Naive thymus-derived CD4-positive, alpha-beta T cell (primary cell): ENCODE results near the gene DPEP1. TPM values are rescaled to one million over a fixed set of nuclear protein-coding genes. Genes with fewer than 3 reads are reported as not detected.
A peak's percentile ranks its signal among the peaks of the same experiment; 100 is the strongest.

Source experiments
- ATAC-seq: fragments of 150-1000 bp; cut with Tn5 transposase; 2 replicates; pipeline ENCODE4 v1.10.0; 2021; ENCODE audit warnings: mild to moderate bottlenecking, moderate library complexity
- CTCF ChIA-PET: fragments of 350-600 bp; sonication (Branson Sonifier 250); formaldehyde crosslinking; loops from one replicate; lab custom pipeline; 2021; ENCODE audit warnings: antibody characterized with exemption; lab: Charles Lee
- POLR2A ChIA-PET: fragments of 350-600 bp; sonication (Branson Sonifier 250); formaldehyde crosslinking; loops from one replicate; lab custom pipeline; 2021; ENCODE audit warnings: antibody characterized with exemption, inconsistent platforms; lab: Charles Lee
- DNase-seq, 9 donors: peaks; one replicate each; pipeline versions ENCODE4 v3.0.0 to v3.0.0-alpha.2; 2020 to 2022; ENCODE audit warnings: mixed read lengths in 1 of 9
- H3K27ac ChIP-seq: one replicate; pipeline ENCODE4 v1.7.0; 2013; ENCODE audit warnings: mild to moderate bottlenecking, low read depth, low read length, moderate library complexity
- H3K27me3 ChIP-seq, 2 donors: one replicate each; pipeline ENCODE4 v1.7.0; 2013; ENCODE audit warnings: low read length in 2 of 2, mild to moderate bottlenecking in 2 of 2, moderate library complexity in 2 of 2; ENCODE audit not compliant: control insufficient read depth in 2 of 2, insufficient read depth in 2 of 2
- H3K36me3 ChIP-seq, 3 experiments: 1 replicate in 2 of 3; 2 replicates in 1 of 3; pipeline ENCODE4 v1.7.0; 2013; ENCODE audit warnings: low read length in 3 of 3, mild to moderate bottlenecking in 3 of 3, moderate library complexity in 1 of 3; ENCODE audit not compliant: insufficient read depth in 3 of 3, control insufficient read depth in 2 of 3
- H3K4me1 ChIP-seq, 2 donors: one replicate each; pipeline ENCODE4 v1.7.0; 2013; ENCODE audit warnings: low read length in 2 of 2, mild to moderate bottlenecking in 2 of 2, moderate library complexity in 1 of 2; ENCODE audit not compliant: control insufficient read depth in 2 of 2, insufficient read depth in 2 of 2
- H3K4me3 ChIP-seq: 2 replicates; pipeline ENCODE4 v1.7.0; 2013; ENCODE audit warnings: mild to moderate bottlenecking, low read length
- H3K9me3 ChIP-seq, 3 experiments: 1 replicate in 2 of 3; 2 replicates in 1 of 3; pipeline ENCODE4 v1.7.0; 2013; ENCODE audit warnings: low read length in 3 of 3; ENCODE audit not compliant: control insufficient read depth in 2 of 3
- H3K27ac Mint-ChIP-seq, 9 donors: one replicate each; pipeline ENCODE4 v1.8.0; 2020 to 2022; ENCODE audit warnings: mixed read lengths in 9 of 9, mild to moderate bottlenecking in 8 of 9, moderate library complexity in 5 of 9, inconsistent platforms in 2 of 9
- H3K27me3 Mint-ChIP-seq, 5 donors: one replicate each; pipeline ENCODE4 v1.8.0; 2021 to 2022; ENCODE audit warnings: mixed read lengths in 5 of 5, mild to moderate bottlenecking in 1 of 5
- H3K36me3 Mint-ChIP-seq, 5 donors: one replicate each; pipeline ENCODE4 v1.8.0; 2020 to 2022; ENCODE audit warnings: mixed read lengths in 5 of 5, mild to moderate bottlenecking in 3 of 5, inconsistent platforms in 1 of 5
- H3K4me1 Mint-ChIP-seq, 7 donors: one replicate each; pipeline ENCODE4 v1.8.0; 2020 to 2022; ENCODE audit warnings: mixed read lengths in 7 of 7, mild to moderate bottlenecking in 3 of 7, inconsistent platforms in 1 of 7
- H3K4me3 Mint-ChIP-seq, 10 donors: one replicate each; pipeline ENCODE4 v1.8.0; 2020 to 2022; ENCODE audit warnings: mild to moderate bottlenecking in 10 of 10, mixed read lengths in 10 of 10, moderate library complexity in 6 of 10, inconsistent platforms in 2 of 10
- H3K9me3 Mint-ChIP-seq, 11 donors: one replicate each; pipeline ENCODE4 v1.8.0; 2020 to 2022; ENCODE audit warnings: mixed read lengths in 11 of 11, mild to moderate bottlenecking in 4 of 11, inconsistent platforms in 1 of 11, moderate library complexity in 1 of 11
- intact Hi-C, 2 donors: fragments of 100-400 bp; cut with micrococcal nuclease; formaldehyde crosslinking; loops; one replicate each; pipeline ENCODE4 v1.15.1; 2023
- polyA plus RNA-seq, 2 donors: library from polyadenylated mRNA; unstranded; fragments of 300-500 nt; fragmentation: Illumina TruSeq; gene quantifications; one replicate each; pipeline ENCODE4 v1.2.3, GENCODE V29; 2021
- total RNA-seq, 6 experiments: library from RNA in 5 of 6; stranded (reverse) in 5 of 6; gene quantifications; 1 replicate in 5 of 6; 2 replicates in 1 of 6; pipeline ENCODE4 v1.2.3 and lab custom pipeline; 2021 to 2026

DPEP1 gene
- total and polyA plus RNA-seq, 7 experiments from 2014 or later: not detected

GRCh38 chr16:89646270-89646669, 32.8 kb downstream of the DPEP1 start:
- Mint-ChIP-seq H3K27me3 (no peaks in the 10 kb centered on the region), H3K4me1 (peaks cover 0 to under 1% (median under 1%) of the 10 kb centered on the region in 7 donors), H3K27ac (no peak overlapping the region), H3K4me3 (no peak overlapping the region), H3K36me3 (peaks cover 0 to 18% (median 0%) of the 10 kb centered on the region in 5 donors), H3K9me3 (no peaks in the 10 kb centered on the region)
- no peak for DNase-seq
- Histone ChIP-seq H3K9me3 (no peaks in the 10 kb centered on the region), H3K27ac (no peak overlapping the region), H3K27me3 (no peaks in the 10 kb centered on the region), H3K4me1 (no peaks in the 10 kb centered on the region), H3K36me3 (peaks cover 0 to 61% (median 21%) of the 10 kb centered on the region in 3 experiments), H3K4me3 (no peak overlapping the region)
- ChIA-PET CTCF (no interaction called here), POLR2A (no interaction called here)
- ATAC-seq: no peak
- intact Hi-C loops: no loop called here

DNA sequence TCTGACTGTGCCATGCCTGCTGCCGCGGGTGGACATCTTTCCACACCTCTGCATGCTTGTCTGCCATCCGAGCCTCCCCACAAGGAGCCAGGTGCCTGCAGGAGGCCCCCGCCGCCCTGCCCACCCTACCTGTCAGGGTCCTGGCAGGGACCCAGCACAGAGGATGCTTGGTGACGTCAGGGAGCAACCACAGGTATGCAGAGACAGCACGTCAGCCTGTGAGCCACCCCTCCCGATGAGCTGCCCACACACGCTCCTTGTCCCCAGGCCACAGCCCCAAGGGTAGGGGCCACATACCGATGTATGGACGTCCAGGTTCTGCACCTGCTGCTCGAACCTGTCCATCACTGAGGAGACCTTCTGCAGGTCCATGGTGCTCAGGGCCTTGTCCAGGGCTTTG, 33.5 kb downstream of the DPEP1 start:
- Histone ChIP-seq H3K27me3 (no peaks in the 10 kb centered on the region), H3K9me3 (no peaks in the 10 kb centered on the region), H3K4me3 (no peak overlapping the region), H3K36me3 (peaks cover 0 to 67% (median 21%) of the 10 kb centered on the region in 3 experiments), H3K4me1 (no peaks in the 10 kb centered on the region), H3K27ac (no peak overlapping the region)
- Mint-ChIP-seq H3K27me3 (no peaks in the 10 kb centered on the region), H3K4me3 (no peak overlapping the region), H3K36me3 (peaks cover 0 to 18% (median 0%) of the 10 kb centered on the region in 5 donors), H3K27ac (no peak overlapping the region), H3K9me3 (no peaks in the 10 kb centered on the region), H3K4me1 (no peaks in the 10 kb centered on the region)
- DNase-seq (no peak), ATAC-seq (no peak)
- intact Hi-C loops: no loop called here
- ChIA-PET CTCF (no interaction called here), POLR2A (no interaction called here)

DNA sequence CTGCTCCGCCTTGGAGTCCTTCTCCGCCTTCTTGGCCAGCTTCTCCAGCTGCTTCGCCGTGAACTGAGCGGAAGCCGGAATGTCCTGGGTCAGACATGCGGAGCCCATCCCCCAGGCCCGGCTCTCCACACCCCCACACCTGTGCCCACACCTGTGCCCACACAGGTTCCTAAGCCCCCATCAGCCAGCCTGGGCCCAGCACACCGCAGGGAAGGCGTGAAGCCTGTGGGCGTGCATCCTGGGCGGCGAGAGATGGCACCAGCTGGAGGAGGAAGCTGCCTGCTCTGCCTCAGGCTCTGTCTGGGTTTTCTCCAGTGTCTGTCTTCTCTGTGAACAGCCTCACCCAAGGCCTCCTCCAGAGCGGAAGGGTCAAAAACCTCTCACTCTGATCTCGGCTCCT, 38.1 kb downstream of the DPEP1 start:
- no peak for DNase-seq
- Histone ChIP-seq H3K27ac (no peak overlapping the region), H3K4me1 (peaks cover 2 to 3% of the 10 kb centered on the region in 2 donors), H3K9me3 (no peaks in the 10 kb centered on the region), H3K27me3 (no peaks in the 10 kb centered on the region), H3K4me3 (no peak overlapping the region), H3K36me3 (peaks cover 0 to 41% (median 6%) of the 10 kb centered on the region in 3 experiments)
- Mint-ChIP-seq H3K4me1 (peaks cover 7 to 26% (median 19%) of the 10 kb centered on the region in 7 donors), H3K4me3 (no peak overlapping the region), H3K36me3 (peaks cover 0 to 17% (median 0%) of the 10 kb centered on the region in 5 donors), H3K27ac (no peak overlapping the region), H3K27me3 (no peaks in the 10 kb centered on the region), H3K9me3 (no peaks in the 10 kb centered on the region)
- CTCF ChIA-PET: no interaction called here
- no peak for ATAC-seq
- intact Hi-C loops: no loop called here
- POLR2A ChIA-PET: no interaction called here

DNA sequence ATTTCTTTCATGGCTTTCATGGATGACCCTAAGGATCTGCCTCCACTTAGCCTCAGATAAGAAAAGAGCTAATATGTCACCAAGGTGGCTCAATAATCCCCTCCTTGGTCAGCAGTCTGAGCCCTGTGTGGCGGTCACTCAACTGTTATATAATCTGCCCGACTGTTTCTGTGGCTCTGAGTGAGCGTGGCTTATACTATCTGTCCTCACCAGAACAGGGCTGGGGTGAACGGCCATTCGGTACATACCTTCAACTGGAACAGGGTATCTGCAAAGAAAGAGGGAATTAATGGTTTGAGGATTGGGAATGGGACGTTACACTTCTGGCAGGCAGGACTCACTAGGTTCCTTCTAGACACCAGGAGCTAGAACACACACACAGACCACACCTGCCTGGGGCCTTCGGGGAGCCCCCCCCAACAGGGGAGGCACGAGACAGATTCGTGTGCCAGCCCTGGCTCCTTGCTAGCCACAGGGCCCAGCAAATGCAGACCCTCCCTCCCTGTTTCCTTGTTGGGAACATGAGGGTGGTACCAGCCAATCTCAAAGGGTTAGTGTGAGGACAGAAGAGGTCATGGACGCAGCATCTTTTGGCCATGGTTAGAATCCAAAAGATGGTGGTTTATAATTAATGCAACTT, 40.3 kb downstream of the DPEP1 start:
- POLR2A ChIA-PET: no interaction called here
- Mint-ChIP-seq H3K27me3 (no peaks in the 10 kb centered on the region), H3K4me3 (peak overlapping the region in 5 of 10 donors; percentile 14 to 63 (median 35)), H3K4me1 (peaks cover 16 to 36% (median 27%) of the 10 kb centered on the region in 7 donors), H3K36me3 (peaks cover 0 to 13% (median 0%) of the 10 kb centered on the region in 5 donors), H3K27ac (peak overlapping the region in 5 of 9 donors; percentile 34 to 56 (median 39)), H3K9me3 (no peaks in the 10 kb centered on the region)
- no peak overlapping the region for H3K4me3 ChIP-seq
- intact Hi-C loops: no loop called here
- DNase-seq (no peak), ATAC-seq (no peak)
- H3K27me3 ChIP-seq: no peaks in the 10 kb centered on the region
- CTCF ChIA-PET: no interaction called here
- H3K9me3 ChIP-seq: no peaks in the 10 kb centered on the region
- peaks cover 6 to 16% of the 10 kb centered on the region in 2 donors for H3K4me1 ChIP-seq
- peaks cover 0 to 34% (median 0%) of the 10 kb centered on the region in 3 experiments for H3K36me3 ChIP-seq
- no peak overlapping the region for H3K27ac ChIP-seq

DNA sequence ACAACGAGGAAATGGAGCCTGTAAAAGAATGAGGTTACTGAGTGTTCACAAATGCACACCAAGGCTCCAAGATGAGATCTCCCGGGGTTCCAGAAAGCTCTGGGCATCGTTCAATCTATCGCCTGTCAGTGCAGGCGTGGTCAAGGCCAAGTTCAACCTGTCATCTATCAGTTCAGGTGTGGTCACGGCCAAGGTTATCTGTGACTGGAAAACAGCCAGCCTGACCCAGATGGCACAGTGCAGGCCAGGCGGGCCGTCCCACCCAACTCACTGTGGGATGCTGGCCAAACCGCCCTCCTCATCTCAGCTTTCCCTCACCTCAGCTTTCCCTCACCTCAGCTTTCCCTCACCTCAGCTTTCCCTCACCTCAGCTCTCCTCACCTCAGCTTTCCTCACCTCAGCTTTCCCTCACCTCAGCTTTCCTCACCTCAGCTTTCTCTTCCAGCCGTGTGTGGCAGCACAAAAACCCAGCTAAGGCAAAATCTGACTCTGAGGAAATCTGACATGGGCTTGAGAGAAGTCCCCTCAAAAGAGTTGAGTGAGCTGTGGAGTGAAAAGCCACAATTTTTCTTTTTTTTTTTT, 41.7 kb downstream of the DPEP1 start:
- Mint-ChIP-seq H3K27me3 (no peaks in the 10 kb centered on the region), H3K27ac (peak overlapping the region in 7 of 9 donors; percentile 5 to 85 (median 69)), H3K4me1 (peaks cover 17 to 40% (median 32%) of the 10 kb centered on the region in 7 donors), H3K36me3 (peaks cover 0 to 7% (median 0%) of the 10 kb centered on the region in 5 donors), H3K4me3 (peak overlapping the region in 8 of 10 donors; percentile 25 to 92 (median 76)), H3K9me3 (no peaks in the 10 kb centered on the region)
- Histone ChIP-seq H3K27ac (no peak overlapping the region), H3K4me3 (no peak overlapping the region), H3K9me3 (no peaks in the 10 kb centered on the region), H3K4me1 (peaks cover 6 to 16% of the 10 kb centered on the region in 2 donors), H3K27me3 (no peaks in the 10 kb centered on the region), H3K36me3 (peaks cover 0 to 23% (median 0%) of the 10 kb centered on the region in 3 experiments)
- DNase-seq (no peak), ATAC-seq (no peak)
- ChIA-PET POLR2A (interaction anchor here (0.6 kb wide), 1 partner anchor 23 kb away, joined by 3 read pairs; no protein-coding TSS in a partner anchor), CTCF (interaction anchor here (0.6 kb wide), 1 partner anchor 68 kb away, joined by 4 read pairs; no protein-coding TSS in a partner anchor)
- intact Hi-C loops: loop anchor here (5.0 kb wide), 2 partner anchors 148 to 408 kb away; partner anchors contain the start of gene SPG7 (in 1 of the 2)

DNA sequence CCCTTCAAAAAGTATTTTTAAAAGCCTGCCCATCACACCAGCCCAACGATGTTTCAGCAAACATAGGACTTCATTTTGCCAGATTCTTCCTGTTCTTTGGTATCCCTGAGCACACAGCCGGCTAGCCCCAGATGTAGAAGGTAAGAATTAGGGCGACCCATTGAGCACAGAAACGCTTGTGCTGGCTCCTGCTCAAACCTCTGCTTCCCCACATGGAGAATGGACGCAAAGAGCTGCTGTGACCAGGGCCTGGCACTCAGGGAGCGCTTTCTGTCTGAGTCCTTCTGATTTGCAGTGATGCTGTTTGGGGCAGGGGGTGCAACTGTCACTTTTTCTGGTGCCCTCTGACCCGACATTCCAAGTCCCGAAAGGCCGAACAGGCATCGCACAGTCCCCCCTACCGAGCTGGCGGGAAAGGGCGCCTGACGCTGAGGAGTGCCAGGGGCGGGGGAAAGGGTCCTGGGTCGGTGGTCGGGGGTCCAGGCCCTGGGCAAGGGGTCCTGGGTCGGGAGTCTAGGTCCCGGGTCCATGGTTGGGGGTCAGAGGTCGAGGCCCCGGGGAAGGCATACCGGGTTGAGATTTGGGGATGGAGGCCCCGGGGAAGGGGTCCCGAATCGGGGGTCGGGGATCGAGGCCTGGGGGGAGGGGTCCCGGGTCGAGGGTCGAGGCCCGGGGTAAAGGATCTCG, 43.1 kb downstream of the DPEP1 start:
- Histone ChIP-seq H3K36me3 (peaks cover 0 to 10% (median 0%) of the 10 kb centered on the region in 3 experiments), H3K27me3 (no peaks in the 10 kb centered on the region), H3K27ac (peak overlapping the region; percentile 85), H3K4me3 (peak overlapping the region; percentile 88), H3K4me1 (peaks cover 6 to 16% of the 10 kb centered on the region in 2 donors), H3K9me3 (no peaks in the 10 kb centered on the region)
- Mint-ChIP-seq H3K4me1 (peaks cover 17 to 44% (median 36%) of the 10 kb centered on the region in 7 donors), H3K27ac (peak overlapping the region; percentile 67 to 89 (median 85)), H3K4me3 (peak overlapping the region; percentile 75 to 93 (median 81)), H3K9me3 (no peaks in the 10 kb centered on the region), H3K36me3 (peaks cover 5 to 17% (median 8%) of the 10 kb centered on the region in 5 donors), H3K27me3 (no peaks in the 10 kb centered on the region)
- no peak for DNase-seq
- no peak for ATAC-seq
- intact Hi-C loops: loop anchor here (1.0 to 5.0 kb wide), 6 partner anchors 30 to 409 kb away; partner anchors contain the start of genes CDK10 (in 1 of the 2), SPG7 (in 1 of the 2) and TCF25 (in 1 of the 2)
- ChIA-PET POLR2A (interaction anchor here (0.7 to 2.7 kb wide), 2 partner anchors 44 to 1700 kb away, joined by 3 to 13 read pairs; partner anchors contain the start of gene SPATA2L), CTCF (no interaction called here)
